Cardiac muscle cell (in vitro differentiated cells and primary cell): ENCODE measurements around the gene AP1G1. TPM values are rescaled to one million over a fixed set of nuclear protein-coding genes. Genes with fewer than 3 reads are reported as not detected.

Experiments
- DNase-seq, 2 donors: peaks; one replicate each; pipeline versions ENCODE4 v3.0.0 to v3.0.0-alpha.2; 2010 to 2017; ENCODE audit warnings: low read depth in 1 of 2, low spot score in 1 of 2
- H3K27ac ChIP-seq: fragments of 200-600 bp; sonication (generic); 2 replicates; pipeline ENCODE4 v1.5.1; 2016
- H3K27me3 ChIP-seq: fragments of 200-600 bp; sonication (generic); 2 replicates; pipeline ENCODE4 v1.6.0; 2016; ENCODE audit warnings: control low read depth
- H3K36me3 ChIP-seq: fragments of 200-600 bp; sonication (generic); 2 replicates; pipeline ENCODE4 v1.5.1; 2016; ENCODE audit warnings: control low read depth
- H3K4me1 ChIP-seq: fragments of 200-600 bp; sonication (generic); 2 replicates; pipeline ENCODE4 v1.8.1; 2017; ENCODE audit warnings: low read depth, mild to moderate bottlenecking, mixed run types
- H3K4me3 ChIP-seq: fragments of 200-600 bp; sonication (generic); 2 replicates; pipeline ENCODE4 v1.5.1; 2016; ENCODE audit warnings: mild to moderate bottlenecking
- H3K9me3 ChIP-seq: fragments of 200-600 bp; sonication (generic); 2 replicates; pipeline ENCODE4 v1.5.1; 2017; ENCODE audit warnings: low read depth, mild to moderate bottlenecking, control low read depth
- polyA plus RNA-seq: library from polyadenylated mRNA; unstranded; fragments of >200 nt; fragmentation: Nextera tagmentation; extraction: Ambion mirVana; gene quantifications from 2 replicates; pipeline ENCODE4 v1.2.1, GENCODE V29; 2016
- total RNA-seq: library from RNA; depleted of rRNA; stranded (reverse); fragments of >200 nt; gene quantifications from 2 replicates; pipeline ENCODE4 v1.2.3, GENCODE V29; 2016
- TF ChIP-seq, protein P1 (sequence below): IDR thresholded peaks from 2 replicates; pipeline ENCODE4 v1.5.1; 2012; ENCODE audit warnings: low read depth, mild to moderate bottlenecking, low read length

AP1G1 gene
- total and polyA plus RNA-seq, 2 experiments from 2014 or later: 14.7 to 69.0 TPM

DNA sequence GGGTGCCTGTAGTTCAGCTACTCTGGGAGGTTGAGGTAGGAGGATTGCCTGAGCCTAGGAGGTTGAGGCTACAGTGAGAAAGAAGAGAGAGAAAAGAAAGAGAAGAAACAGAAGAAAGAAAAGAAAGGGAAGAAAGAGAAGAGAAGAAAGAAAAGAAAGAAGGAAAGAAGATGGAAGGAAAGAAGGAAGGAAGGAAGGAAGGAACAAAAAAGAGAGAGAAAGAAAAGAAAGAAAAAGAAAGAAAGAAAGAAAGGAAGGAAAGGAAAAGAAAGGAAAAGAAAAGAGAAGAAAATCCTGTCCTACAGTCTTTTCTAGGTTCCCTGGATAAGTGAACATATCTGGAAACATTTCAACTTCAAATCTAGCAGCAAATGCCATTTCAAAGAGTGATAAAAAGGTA is 54.5 kb downstream of the AP1G1 start:
- TF ChIP-seq, protein P1, sequence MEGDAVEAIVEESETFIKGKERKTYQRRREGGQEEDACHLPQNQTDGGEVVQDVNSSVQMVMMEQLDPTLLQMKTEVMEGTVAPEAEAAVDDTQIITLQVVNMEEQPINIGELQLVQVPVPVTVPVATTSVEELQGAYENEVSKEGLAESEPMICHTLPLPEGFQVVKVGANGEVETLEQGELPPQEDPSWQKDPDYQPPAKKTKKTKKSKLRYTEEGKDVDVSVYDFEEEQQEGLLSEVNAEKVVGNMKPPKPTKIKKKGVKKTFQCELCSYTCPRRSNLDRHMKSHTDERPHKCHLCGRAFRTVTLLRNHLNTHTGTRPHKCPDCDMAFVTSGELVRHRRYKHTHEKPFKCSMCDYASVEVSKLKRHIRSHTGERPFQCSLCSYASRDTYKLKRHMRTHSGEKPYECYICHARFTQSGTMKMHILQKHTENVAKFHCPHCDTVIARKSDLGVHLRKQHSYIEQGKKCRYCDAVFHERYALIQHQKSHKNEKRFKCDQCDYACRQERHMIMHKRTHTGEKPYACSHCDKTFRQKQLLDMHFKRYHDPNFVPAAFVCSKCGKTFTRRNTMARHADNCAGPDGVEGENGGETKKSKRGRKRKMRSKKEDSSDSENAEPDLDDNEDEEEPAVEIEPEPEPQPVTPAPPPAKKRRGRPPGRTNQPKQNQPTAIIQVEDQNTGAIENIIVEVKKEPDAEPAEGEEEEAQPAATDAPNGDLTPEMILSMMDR: no peak
- H3K36me3 ChIP-seq: peaks cover 39% of the 10 kb centered on the region

DNA sequence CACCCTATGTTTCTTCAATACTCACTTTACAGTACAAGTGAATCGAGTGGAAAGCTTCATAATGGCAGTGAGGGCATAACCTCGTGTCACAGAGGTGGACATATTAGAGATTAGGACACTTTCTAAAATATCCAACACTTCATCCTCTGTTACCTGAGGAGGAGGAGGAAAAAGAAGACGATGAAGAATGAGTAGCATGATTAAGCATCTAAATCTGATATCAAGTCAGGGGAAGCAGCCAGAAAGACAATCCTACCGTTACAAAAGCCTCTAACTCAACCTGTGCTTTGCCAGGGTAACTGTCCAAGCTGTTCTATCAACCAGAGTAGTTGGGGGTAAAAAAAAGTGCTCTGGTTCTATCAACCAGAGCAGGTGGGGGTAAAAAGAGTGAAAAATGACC is 60.4 kb downstream of the AP1G1 start:
- Histone ChIP-seq H3K4me3 (no peak overlapping the region), H3K9me3 (no peaks in the 10 kb centered on the region), H3K4me1 (no peaks in the 10 kb centered on the region), H3K27me3 (no peaks in the 10 kb centered on the region), H3K27ac (no peak overlapping the region), H3K36me3 (peaks cover 59% of the 10 kb centered on the region)
- no peak for DNase-seq
- TF ChIP-seq, protein P1: no peak

More for the DNA sequence above, 54.5 kb downstream of the AP1G1 start:
- H3K27ac ChIP-seq: no peak overlapping the region
- no peaks in the 10 kb centered on the region for H3K9me3 ChIP-seq
- no peak for DNase-seq
- no peaks in the 10 kb centered on the region for H3K27me3 ChIP-seq
- peaks cover 13% of the 10 kb centered on the region for H3K4me1 ChIP-seq
- H3K4me3 ChIP-seq: no peak overlapping the region

DNA sequence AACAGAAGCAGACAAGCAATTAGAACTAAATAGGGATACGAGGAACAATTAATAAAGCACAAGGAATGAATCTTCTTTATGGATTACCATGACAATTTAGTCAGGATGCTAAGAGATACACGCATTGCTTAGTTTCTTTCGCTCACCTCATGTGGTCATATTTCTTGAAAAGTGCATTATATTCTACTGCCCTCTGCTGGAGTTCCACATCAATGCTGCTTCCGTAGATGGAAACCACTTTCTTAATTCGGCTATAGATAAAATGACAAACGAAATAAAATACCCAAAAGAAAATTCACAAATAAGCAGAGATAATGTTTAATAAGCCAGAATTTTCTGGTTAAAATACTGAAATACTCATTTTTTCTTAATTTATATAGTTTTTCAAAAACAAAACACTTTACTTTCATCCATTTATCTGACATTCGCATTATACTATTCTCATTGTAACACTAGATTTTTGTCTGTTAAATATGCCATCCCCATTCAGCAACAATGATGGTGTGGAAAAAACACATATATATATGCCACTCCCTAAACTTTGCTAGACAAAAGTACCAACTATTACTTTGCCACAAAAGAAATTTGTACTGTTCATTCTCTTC is 62.1 kb downstream of the AP1G1 start:
- peak; percentile 44 to 61 for DNase-seq
- Histone ChIP-seq H3K9me3 (no peaks in the 10 kb centered on the region), H3K36me3 (peaks cover 67% of the 10 kb centered on the region), H3K27ac (no peak overlapping the region), H3K4me1 (no peaks in the 10 kb centered on the region), H3K4me3 (no peak overlapping the region), H3K27me3 (no peaks in the 10 kb centered on the region)
- TF ChIP-seq, protein P1: peak; percentile 73

DNA sequence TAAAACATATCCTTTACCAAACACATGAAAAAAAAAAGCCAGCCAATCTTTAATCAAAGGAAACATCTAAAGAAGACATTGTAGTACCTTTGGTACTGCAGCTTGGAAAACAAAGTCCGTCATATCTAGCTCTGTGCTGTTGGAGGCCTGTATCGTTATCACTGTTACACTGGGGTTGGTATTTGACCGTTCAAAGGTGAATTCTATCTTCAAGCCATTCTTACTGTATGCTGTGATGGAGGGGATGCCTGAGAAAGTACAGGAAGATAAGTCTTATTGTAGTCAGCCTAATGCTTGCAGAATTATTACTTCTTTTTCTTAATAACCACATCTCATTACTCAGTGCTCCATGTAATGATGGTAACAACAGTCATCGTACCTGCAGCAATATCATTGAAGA is 69.8 kb downstream of the AP1G1 start:
- TF ChIP-seq, protein P1: no peak
- H3K36me3 ChIP-seq: peaks cover 53% of the 10 kb centered on the region
- no peak for DNase-seq
- no peaks in the 10 kb centered on the region for H3K4me1 ChIP-seq
- no peak overlapping the region for H3K4me3 ChIP-seq
- H3K27ac ChIP-seq: no peak overlapping the region
- no peaks in the 10 kb centered on the region for H3K9me3 ChIP-seq
- H3K27me3 ChIP-seq: no peaks in the 10 kb centered on the region

DNA sequence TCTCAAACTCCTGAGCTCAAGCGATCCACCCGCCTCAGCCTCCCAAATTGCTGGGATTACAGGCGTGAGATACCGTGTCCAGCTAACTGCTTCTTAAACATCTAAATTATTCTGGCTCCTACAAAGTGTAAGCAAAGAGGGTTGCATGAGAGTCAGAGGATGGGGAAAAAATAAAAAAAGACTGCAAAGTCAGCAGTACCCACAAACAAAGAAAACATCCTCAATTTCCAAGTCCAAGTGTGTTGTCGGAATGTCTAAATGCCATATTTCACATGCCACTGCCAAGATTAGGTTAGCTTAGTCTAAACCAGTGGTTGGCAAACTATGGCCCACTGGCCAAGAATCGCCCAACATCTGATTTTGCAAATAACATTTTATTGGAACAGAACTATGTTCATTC is 71.1 kb downstream of the AP1G1 start:
- H3K27ac ChIP-seq: no peak overlapping the region
- H3K4me3 ChIP-seq: no peak overlapping the region
- DNase-seq: no peak
- H3K9me3 ChIP-seq: no peaks in the 10 kb centered on the region
- TF ChIP-seq, protein P1: no peak
- no peaks in the 10 kb centered on the region for H3K4me1 ChIP-seq
- H3K36me3 ChIP-seq: peaks cover 62% of the 10 kb centered on the region
- no peaks in the 10 kb centered on the region for H3K27me3 ChIP-seq
